ENCODE measurements around the gene PPM1F.
A peak's percentile ranks its signal among the peaks of the same experiment; 100 is the strongest.

Gene PPM1F

DNA sequence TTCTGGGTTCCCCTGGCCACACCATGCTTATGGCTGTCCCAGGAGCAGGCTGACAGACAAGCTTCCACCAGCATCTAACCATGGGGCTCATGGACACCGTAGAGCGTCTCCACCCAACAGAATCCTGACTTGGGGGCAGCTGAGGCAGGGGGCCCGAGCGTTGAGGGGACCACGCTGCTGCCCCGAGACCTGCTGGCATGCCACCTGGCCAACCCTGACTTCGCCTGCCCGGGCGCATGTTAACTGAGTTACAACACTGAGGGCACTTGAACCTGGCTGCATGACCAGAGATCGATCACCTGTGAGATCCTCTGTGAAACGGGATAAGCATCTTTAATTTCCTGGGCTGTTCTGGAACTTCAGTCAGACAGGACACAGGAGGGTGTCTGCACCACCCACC lies 13.7 kb downstream of the PPM1F start:
- H3K79me2 ChIP-seq (ENCODE audit: insufficient read depth, low read depth): no peaks in the 10 kb centered on the region
- H3K36me3 ChIP-seq (ENCODE audit: insufficient read depth): no peaks in the 10 kb centered on the region
- H3K27me3 ChIP-seq (ENCODE audit: insufficient read depth, low read depth): no peaks in the 10 kb centered on the region
- H3K4me2 ChIP-seq: peak overlapping the region; percentile 87; the same call in 1 of the 2 replicates
- no peaks in the 10 kb centered on the region for H4K20me1 ChIP-seq (ENCODE audit: insufficient read depth)
- H2AFZ ChIP-seq (ENCODE audit: low read depth): peak overlapping the region; percentile 93; the same call in 1 of the 2 replicates
- peaks cover 11% of the 10 kb centered on the region for H3K4me1 ChIP-seq (ENCODE audit: low read depth, poor library complexity, severe bottlenecking)
- no peak overlapping the region for H3K9ac ChIP-seq
- H3K27ac ChIP-seq: peak overlapping the region; percentile 66; the same call in 1 of the 2 replicates
- H3K4me3 ChIP-seq (IDR thresholded peaks at IDR 0.05; ENCODE audit: insufficient read depth, low read depth, low read length): no peak overlapping the region
- TF ChIP-seq, protein P1, sequence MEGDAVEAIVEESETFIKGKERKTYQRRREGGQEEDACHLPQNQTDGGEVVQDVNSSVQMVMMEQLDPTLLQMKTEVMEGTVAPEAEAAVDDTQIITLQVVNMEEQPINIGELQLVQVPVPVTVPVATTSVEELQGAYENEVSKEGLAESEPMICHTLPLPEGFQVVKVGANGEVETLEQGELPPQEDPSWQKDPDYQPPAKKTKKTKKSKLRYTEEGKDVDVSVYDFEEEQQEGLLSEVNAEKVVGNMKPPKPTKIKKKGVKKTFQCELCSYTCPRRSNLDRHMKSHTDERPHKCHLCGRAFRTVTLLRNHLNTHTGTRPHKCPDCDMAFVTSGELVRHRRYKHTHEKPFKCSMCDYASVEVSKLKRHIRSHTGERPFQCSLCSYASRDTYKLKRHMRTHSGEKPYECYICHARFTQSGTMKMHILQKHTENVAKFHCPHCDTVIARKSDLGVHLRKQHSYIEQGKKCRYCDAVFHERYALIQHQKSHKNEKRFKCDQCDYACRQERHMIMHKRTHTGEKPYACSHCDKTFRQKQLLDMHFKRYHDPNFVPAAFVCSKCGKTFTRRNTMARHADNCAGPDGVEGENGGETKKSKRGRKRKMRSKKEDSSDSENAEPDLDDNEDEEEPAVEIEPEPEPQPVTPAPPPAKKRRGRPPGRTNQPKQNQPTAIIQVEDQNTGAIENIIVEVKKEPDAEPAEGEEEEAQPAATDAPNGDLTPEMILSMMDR (conservative IDR thresholded peaks at IDR 0.05; ENCODE audit: low read depth, low read length): no peak

DNA sequence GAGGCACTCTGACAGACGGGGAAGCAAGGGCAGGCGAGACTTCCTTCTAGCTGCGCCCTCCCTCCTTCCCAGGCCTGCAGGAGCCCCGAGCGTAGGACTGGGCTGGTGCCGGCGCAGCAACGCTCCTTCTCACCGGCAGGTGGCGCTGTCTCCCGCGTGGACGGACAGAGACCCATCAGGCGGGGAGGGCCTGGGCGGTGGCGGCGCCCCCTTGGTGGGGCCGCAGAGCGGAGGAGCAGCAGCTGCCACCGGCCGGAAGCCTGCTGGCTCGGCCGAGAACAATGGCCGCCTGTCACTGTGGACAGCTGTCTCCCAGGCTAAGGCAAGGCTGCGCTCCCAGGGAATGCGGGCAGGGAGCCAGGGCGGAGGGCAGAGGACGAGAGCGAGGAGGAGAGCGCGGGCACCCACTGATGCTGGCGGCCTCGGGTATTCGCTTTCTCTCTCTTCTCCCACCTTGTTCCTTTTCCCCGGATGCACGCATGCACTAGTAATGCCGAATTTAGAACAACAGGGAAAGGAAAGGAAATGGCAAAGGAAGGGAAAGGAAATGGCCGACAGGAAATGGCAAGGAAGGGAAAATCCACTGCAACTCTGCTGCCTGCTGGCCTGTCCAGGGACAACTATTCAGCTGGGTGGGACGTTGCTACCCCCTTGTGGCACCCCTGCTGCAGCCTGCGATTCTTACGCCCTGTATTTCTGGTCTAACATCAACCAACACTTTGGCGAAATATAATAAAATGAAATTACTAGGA lies 14.4 kb downstream of the PPM1F start:
- peak overlapping the region; percentile 83 for H3K9ac ChIP-seq
- no peaks in the 10 kb centered on the region for H3K36me3 ChIP-seq (ENCODE audit: insufficient read depth)
- no peaks in the 10 kb centered on the region for H3K79me2 ChIP-seq (ENCODE audit: insufficient read depth, low read depth)
- peak overlapping the region; percentile 66 for H3K27ac ChIP-seq
- TF ChIP-seq, protein P1 (conservative IDR thresholded peaks at IDR 0.05; ENCODE audit: low read depth, low read length): peak; percentile 96
- H3K4me2 ChIP-seq: peak overlapping the region; percentile 87
- no peak overlapping the region for H3K4me3 ChIP-seq (IDR thresholded peaks at IDR 0.05; ENCODE audit: insufficient read depth, low read depth, low read length)
- H3K27me3 ChIP-seq (ENCODE audit: insufficient read depth, low read depth): no peaks in the 10 kb centered on the region
- H3K4me1 ChIP-seq (ENCODE audit: low read depth, poor library complexity, severe bottlenecking): peaks cover 11% of the 10 kb centered on the region
- no peaks in the 10 kb centered on the region for H4K20me1 ChIP-seq (ENCODE audit: insufficient read depth)
- peak overlapping the region; percentile 93 for H2AFZ ChIP-seq (ENCODE audit: low read depth)

DNA sequence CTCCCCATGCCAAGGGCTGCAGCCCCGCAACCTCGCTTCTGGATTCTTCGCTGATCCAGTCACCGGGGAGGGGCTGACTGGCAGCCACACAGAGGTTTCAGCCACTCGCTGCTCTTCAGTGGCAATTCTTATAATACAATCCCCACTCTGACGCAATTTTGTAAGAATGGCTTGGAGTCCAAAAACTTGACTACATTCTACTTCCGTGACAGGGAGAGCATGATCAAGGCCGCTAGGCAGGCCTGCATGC lies 14.9 kb downstream of the PPM1F start:
- TF ChIP-seq, protein P1 (conservative IDR thresholded peaks at IDR 0.05; ENCODE audit: low read depth, low read length): no peak
- Histone ChIP-seq H2AFZ (ENCODE audit: low read depth) (peak overlapping the region; percentile 93), H4K20me1 (ENCODE audit: insufficient read depth) (no peaks in the 10 kb centered on the region), H3K4me1 (ENCODE audit: low read depth, poor library complexity, severe bottlenecking) (peaks cover 11% of the 10 kb centered on the region), H3K36me3 (ENCODE audit: insufficient read depth) (no peaks in the 10 kb centered on the region), H3K9ac (no peak overlapping the region), H3K79me2 (ENCODE audit: insufficient read depth, low read depth) (no peaks in the 10 kb centered on the region), H3K4me3 (IDR thresholded peaks at IDR 0.05; ENCODE audit: insufficient read depth, low read depth, low read length) (no peak overlapping the region), H3K27ac (0 out of 2 replicates have a peak overlapping the region, but pooled peaks have one; percentile 66), H3K27me3 (ENCODE audit: insufficient read depth, low read depth) (no peaks in the 10 kb centered on the region), H3K4me2 (peak overlapping the region; percentile 87)

DNA sequence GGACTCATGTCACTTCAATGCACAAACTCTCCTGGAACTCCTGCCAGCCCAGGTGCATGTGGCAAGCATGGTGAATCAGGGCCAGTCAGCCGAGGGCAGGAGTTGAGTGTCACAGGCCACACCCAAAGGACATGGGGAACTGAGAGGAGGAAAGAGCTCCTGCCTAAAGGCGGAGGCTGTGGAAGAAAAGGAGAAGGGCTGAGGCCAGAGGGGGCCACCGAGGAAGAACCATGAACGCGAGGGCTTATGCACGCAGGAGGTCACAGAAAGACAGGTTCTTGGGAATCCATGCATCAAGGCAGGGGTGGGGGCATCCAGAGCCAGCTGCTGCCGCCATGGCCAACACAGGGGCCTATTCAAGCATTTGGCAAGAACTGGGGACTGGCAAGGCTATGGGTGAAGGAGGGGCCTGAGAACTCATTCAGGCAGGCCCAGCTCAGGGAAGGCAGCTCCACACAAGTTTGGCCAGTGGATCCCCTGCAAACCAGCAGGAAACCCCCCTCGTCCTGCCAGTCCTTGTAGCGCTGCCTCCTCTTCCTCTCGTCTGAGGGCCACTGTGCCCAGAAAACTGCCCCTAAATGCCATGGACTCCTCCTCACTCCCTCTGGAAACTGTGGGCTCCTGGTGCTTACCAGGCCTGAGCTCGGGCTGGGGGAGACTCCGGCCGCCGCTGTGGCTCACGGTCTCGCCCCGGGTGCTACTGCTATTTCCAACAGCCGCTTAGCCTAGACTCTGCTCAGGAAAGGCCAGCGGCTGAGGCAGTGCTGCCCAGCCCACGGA lies 15.4 kb downstream of the PPM1F start:
- Histone ChIP-seq H3K4me1 (ENCODE audit: low read depth, poor library complexity, severe bottlenecking) (peaks cover 11% of the 10 kb centered on the region), H3K27me3 (ENCODE audit: insufficient read depth, low read depth) (no peaks in the 10 kb centered on the region), H3K79me2 (ENCODE audit: insufficient read depth, low read depth) (no peaks in the 10 kb centered on the region), H3K27ac (no peak overlapping the region), H3K9ac (no peak overlapping the region), H2AFZ (ENCODE audit: low read depth) (peak overlapping the region; percentile 93; the same call in 1 of the 2 replicates), H3K4me3 (IDR thresholded peaks at IDR 0.05; ENCODE audit: insufficient read depth, low read depth, low read length) (no peak overlapping the region), H3K4me2 (peak overlapping the region; percentile 87), H3K36me3 (ENCODE audit: insufficient read depth) (no peaks in the 10 kb centered on the region), H4K20me1 (ENCODE audit: insufficient read depth) (no peaks in the 10 kb centered on the region)
- TF ChIP-seq, protein P1 (conservative IDR thresholded peaks at IDR 0.05; ENCODE audit: low read depth, low read length): no peak
